PC-3 (cell line): ENCODE data around the gene NOL4. TPM values are rescaled to one million over a fixed set of nuclear protein-coding genes. Genes with fewer than 3 reads are reported as not detected.

Source experiments
- ATAC-seq: fragments of 200-7000 bp; cut with Tn5 transposase; 2 replicates; pipeline ENCODE4 v1.9.1; 2020; ENCODE audit warnings: mild to moderate bottlenecking, moderate library complexity
- BruUV-seq: library from RNA; stranded (reverse); fragments of 400-500 nt; replicated peaks from 2 replicates; lab custom pipeline; 2021; lab: Mats Ljungman, UMichigan
- CTCF ChIA-PET: fragments of 300-600 bp; sonication (Branson Sonifier 250); formaldehyde crosslinking; loops from one replicate; lab custom pipeline; 2022; ENCODE audit warnings: antibody characterized with exemption; lab: Charles Lee
- POLR2A ChIA-PET: fragments of 300-600 bp; sonication (Branson Sonifier 250); formaldehyde crosslinking; loops from one replicate; lab custom pipeline; 2022; ENCODE audit warnings: antibody characterized with exemption; ENCODE audit not compliant: unreplicated experiment; lab: Charles Lee
- DNase-seq: peaks from one replicate; pipeline ENCODE4 v3.0.0-alpha.2; 2015
- H2AFZ ChIP-seq: fragments of 300-600 bp; sonication (generic); 2 replicates; pipeline ENCODE4 v1.6.0; 2016; ENCODE audit warnings: antibody characterized with exemption, low read length
- H3F3A ChIP-seq: fragments of 300-600 bp; sonication (generic); one replicate; pipeline ENCODE4 v1.6.0; 2017; ENCODE audit warnings: antibody characterized with exemption, low read length, control low read depth, mild to moderate bottlenecking; ENCODE audit not compliant: unreplicated experiment
- H3K27ac ChIP-seq: fragments of 300-600 bp; sonication (generic); 2 replicates; pipeline ENCODE4 v1.5.1; 2016; ENCODE audit warnings: mild to moderate bottlenecking, low read length
- H3K27me3 ChIP-seq: fragments of 300-600 bp; sonication (generic); 2 replicates; pipeline ENCODE4 v1.6.1; 2016; ENCODE audit warnings: low read length, mixed read lengths
- H3K36me3 ChIP-seq: fragments of 300-600 bp; sonication (generic); 2 replicates; pipeline ENCODE4 v1.6.1; 2016; ENCODE audit warnings: low read depth, mixed run types, low read length, mixed read lengths
- H3K4me1 ChIP-seq: fragments of 300-600 bp; sonication (generic); 2 replicates; pipeline ENCODE4 v1.5.1; 2016; ENCODE audit warnings: low read length; ENCODE audit not compliant: insufficient read depth
- H3K4me2 ChIP-seq: fragments of 300-600 bp; sonication (generic); 2 replicates; pipeline ENCODE4 v1.6.0; 2016; ENCODE audit warnings: low read length
- H3K4me3 ChIP-seq: fragments of 300-600 bp; sonication (generic); 2 replicates; pipeline ENCODE4 v1.5.1; 2016; ENCODE audit warnings: mild to moderate bottlenecking, low read length, mixed read lengths
- H3K79me2 ChIP-seq: fragments of 300-600 bp; sonication (generic); 2 replicates; pipeline ENCODE4 v1.6.1; 2017; ENCODE audit warnings: low read length, mixed read lengths
- H3K9ac ChIP-seq: fragments of 300-600 bp; sonication (generic); 2 replicates; pipeline ENCODE4 v1.6.0; 2016; ENCODE audit warnings: mild to moderate bottlenecking, low read length
- H3K9me2 ChIP-seq: fragments of 300-600 bp; sonication (generic); replicated peaks from 2 replicates; pipeline ENCODE4 v1.6.1; 2016; ENCODE audit warnings: mixed run types, low read length, mixed read lengths
- H3K9me3 ChIP-seq: fragments of 300-600 bp; sonication (generic); 2 replicates; pipeline ENCODE4 v1.6.1; 2016; ENCODE audit warnings: low read length, mixed read lengths
- H4K20me1 ChIP-seq: fragments of 300-600 bp; sonication (generic); 2 replicates; pipeline ENCODE4 v1.6.1; 2016; ENCODE audit warnings: low read length, mixed read lengths
- CTCF ChIP-seq: fragments of 300-600 bp; sonication (generic); conservative IDR thresholded peaks from 2 replicates; pipeline ENCODE4 v1.5.1; 2017; ENCODE audit warnings: antibody characterized with exemption, low read depth, mild to moderate bottlenecking, low read length
- EZH2 ChIP-seq: fragments of 300-600 bp; sonication (generic); IDR thresholded peaks from one replicate; pipeline ENCODE4 v1.6.1; 2017; ENCODE audit warnings: antibody characterized with exemption, mild to moderate bottlenecking, low read length; ENCODE audit not compliant: unreplicated experiment
- EZH2phosphoT487 ChIP-seq: fragments of 300-600 bp; sonication (generic); IDR thresholded peaks from 2 replicates; pipeline ENCODE4 v1.6.1; 2018; ENCODE audit warnings: mild to moderate bottlenecking, antibody characterized with exemption, low read length, borderline replicate concordance
- intact Hi-C: fragments of 100-400 bp; cut with micrococcal nuclease; formaldehyde crosslinking; loops from 2 replicates; pipeline ENCODE4 v1.9.0; 2023
- total RNA-seq: library from RNA; depleted of rRNA; stranded (reverse); fragments of >200 nt; gene quantifications from 2 replicates; pipeline ENCODE4 v1.2.3, GENCODE V29; 2014

The NOL4 gene
- total RNA-seq, 1 experiment from 2014 or later: not detected

- no peaks in the 10 kb centered on the region for H3F3A ChIP-seq
- POLR2A ChIA-PET: interaction anchor here (0.5 kb wide), 1 partner anchor 129 kb away, joined by 6 read pairs; no protein-coding TSS in a partner anchor
- no peaks in the 10 kb centered on the region for H3K9me2 ChIP-seq
- no peak overlapping the region for H3K4me3 ChIP-seq
- ATAC-seq (no peak), DNase-seq (no peak)
- H3K27ac ChIP-seq: no peak overlapping the region
- H3K4me2 ChIP-seq: no peak overlapping the region
- no peak overlapping the region for H3K9ac ChIP-seq
- no TSS peak for BruUV-seq
- CTCF ChIA-PET: no interaction called here
- TF ChIP-seq CTCF: peak; percentile 11; the same call in 1 of the 2 replicates
- no peak for TF ChIP-seq EZH2phosphoT487
- no peaks in the 10 kb centered on the region for H3K36me3 ChIP-seq
- no peak overlapping the region for H2AFZ ChIP-seq
- H3K27me3 ChIP-seq: no peaks in the 10 kb centered on the region
- no peaks in the 10 kb centered on the region for H3K79me2 ChIP-seq
- no peaks in the 10 kb centered on the region for H3K9me3 ChIP-seq
- intact Hi-C loops: no loop called here
- no peaks in the 10 kb centered on the region for H3K4me1 ChIP-seq
- H4K20me1 ChIP-seq: no peaks in the 10 kb centered on the region
Observed at GRCh38 chr18:34261865-34262780, 37.4 kb upstream of the NOL4 start.

- Histone ChIP-seq H3K9me2 (no peaks in the 10 kb centered on the region), H3K4me3 (no peak overlapping the region), H2AFZ (no peak overlapping the region), H3K79me2 (no peaks in the 10 kb centered on the region), H4K20me1 (no peaks in the 10 kb centered on the region), H3K36me3 (no peaks in the 10 kb centered on the region), H3K27me3 (no peaks in the 10 kb centered on the region), H3K4me2 (no peak overlapping the region), H3K4me1 (no peaks in the 10 kb centered on the region), H3K9me3 (no peaks in the 10 kb centered on the region), H3K9ac (no peak overlapping the region), H3F3A (no peaks in the 10 kb centered on the region), H3K27ac (no peak overlapping the region)
- ChIA-PET POLR2A (no interaction called here), CTCF (no interaction called here)
- no TSS peak for BruUV-seq
- no peak for TF ChIP-seq EZH2
- no peak for TF ChIP-seq CTCF
- TF ChIP-seq EZH2phosphoT487: no peak
- intact Hi-C loops: no loop called here
- DNase-seq (no peak), ATAC-seq (no peak)
Observed at GRCh38 chr18:34258176-34258575, 33.5 kb upstream of the NOL4 start.

- no TSS peak for BruUV-seq
- H3K27me3 ChIP-seq: no peaks in the 10 kb centered on the region
- intact Hi-C loops: no loop called here
- DNase-seq: no peak
- CTCF ChIA-PET: no interaction called here
- no peak for ATAC-seq
- no peaks in the 10 kb centered on the region for H3K9me2 ChIP-seq
- no peaks in the 10 kb centered on the region for H3K36me3 ChIP-seq
- no peak for TF ChIP-seq CTCF
- no peak for TF ChIP-seq EZH2phosphoT487
- no peak for TF ChIP-seq EZH2
- no peaks in the 10 kb centered on the region for H3K9me3 ChIP-seq
- H3K4me2 ChIP-seq: no peak overlapping the region
- no peaks in the 10 kb centered on the region for H3K79me2 ChIP-seq
- no peak overlapping the region for H2AFZ ChIP-seq
- no peak overlapping the region for H3K4me3 ChIP-seq
- H3F3A ChIP-seq: no peaks in the 10 kb centered on the region
- POLR2A ChIA-PET: no interaction called here
- H3K9ac ChIP-seq: no peak overlapping the region
- H3K27ac ChIP-seq: no peak overlapping the region
- no peaks in the 10 kb centered on the region for H3K4me1 ChIP-seq
- H4K20me1 ChIP-seq: no peaks in the 10 kb centered on the region
Observed at GRCh38 chr18:34251919-34252318, 27.2 kb upstream of the NOL4 start.
